Stimulated activated CD4-positive, alpha-beta T cell treated with anti-CD3 and anti-CD28 coated beads, Interleukin-15, amount 100 ng/mL, for 1 hour (primary cell): ENCODE results near the gene SPI1.
"Not testable (repeated sequence)": the region's sequence is repeated elsewhere in the genome, so short reads cannot be mapped to it uniquely, and the experiment has no call there.

Source experiments
- DNase-seq, 2 donors: peaks; one replicate each; pipeline ENCODE4 v3.0.0-alpha.2; 2020; ENCODE audit warnings: low read depth in 1 of 2, low spot score in 1 of 2

SPI1 gene

DNA sequence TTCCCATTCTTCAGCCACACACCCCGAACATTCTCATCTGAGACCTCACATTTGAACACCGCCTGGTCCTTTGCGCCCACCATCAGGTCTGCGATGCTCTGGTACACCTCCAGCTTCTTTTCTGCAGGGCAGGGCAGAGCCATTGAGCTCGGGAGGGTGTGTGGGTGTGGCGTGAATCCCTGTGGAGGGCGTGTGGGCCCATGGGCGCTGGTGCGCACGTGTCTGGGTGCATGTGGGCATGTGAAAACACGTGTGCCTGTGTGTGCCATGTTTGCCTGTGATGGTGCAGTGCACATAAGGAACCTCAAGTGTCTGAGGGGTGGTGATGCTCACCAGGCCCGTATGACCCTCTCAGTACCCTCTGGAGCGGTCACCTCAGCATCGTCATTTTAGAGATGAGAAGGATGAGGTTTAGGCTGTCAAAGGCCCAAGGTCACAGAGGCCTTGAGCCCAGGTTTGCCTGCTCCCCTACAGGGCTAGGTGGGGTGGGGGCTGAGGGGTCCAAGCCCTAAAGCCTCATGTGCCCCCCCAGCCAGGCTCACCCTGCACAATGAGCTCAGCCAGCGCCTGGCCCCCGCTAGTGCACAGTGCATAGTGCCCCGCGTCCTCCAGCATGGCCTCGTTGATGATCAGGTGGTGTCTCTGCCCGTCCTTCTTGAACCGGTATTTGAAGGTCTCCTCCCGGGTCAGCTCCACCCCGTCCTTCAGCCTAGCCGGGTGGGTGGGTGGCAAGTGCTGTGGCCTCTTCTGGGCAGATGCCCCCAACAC, 36.1 kb downstream of the SPI1 start:
- DNase-seq: no peak

DNA sequence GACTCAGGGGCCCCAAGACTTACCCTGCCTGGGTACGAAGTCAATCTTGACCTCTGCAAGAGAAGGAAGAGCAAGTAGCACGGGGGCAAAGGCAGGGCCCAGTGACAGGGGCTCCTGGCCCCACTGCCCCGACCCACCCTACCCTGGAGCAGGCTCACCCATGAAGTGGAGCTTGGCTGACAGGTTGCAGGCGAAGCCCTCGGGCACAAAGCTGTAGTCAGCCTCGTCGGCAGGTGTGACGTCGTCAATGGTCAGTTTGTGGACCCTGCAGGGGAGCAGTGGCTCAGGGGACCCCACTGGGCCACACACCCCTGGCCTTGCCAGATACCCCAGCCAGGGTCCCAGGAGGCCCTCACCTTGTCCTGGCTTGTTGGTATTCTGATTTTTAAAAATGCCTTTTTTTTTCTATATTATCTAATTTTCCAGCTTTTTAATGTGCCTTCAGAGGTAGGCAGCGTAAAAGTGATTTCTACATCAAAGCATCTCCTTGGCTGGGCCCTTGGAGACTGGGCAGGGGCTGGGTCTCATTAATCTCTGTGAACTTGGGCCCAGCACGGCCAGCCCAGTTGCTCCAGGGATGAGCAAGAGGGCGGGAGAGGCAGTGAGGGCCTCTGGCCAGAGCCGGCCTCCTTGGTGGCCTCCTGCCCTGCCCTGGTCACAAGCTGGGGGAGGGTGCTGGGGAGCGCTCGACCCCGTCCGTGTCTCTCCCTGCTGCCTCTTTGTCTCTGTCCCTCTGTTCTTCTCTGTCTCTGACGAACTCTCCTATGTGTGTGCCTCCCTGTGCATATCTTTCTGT, 37.2 kb downstream of the SPI1 start:
- DNase-seq: no peak

- no peak for DNase-seq
Observed at GRCh38 chr11:47340010-47340409, 38.3 kb downstream of the SPI1 start.

DNA sequence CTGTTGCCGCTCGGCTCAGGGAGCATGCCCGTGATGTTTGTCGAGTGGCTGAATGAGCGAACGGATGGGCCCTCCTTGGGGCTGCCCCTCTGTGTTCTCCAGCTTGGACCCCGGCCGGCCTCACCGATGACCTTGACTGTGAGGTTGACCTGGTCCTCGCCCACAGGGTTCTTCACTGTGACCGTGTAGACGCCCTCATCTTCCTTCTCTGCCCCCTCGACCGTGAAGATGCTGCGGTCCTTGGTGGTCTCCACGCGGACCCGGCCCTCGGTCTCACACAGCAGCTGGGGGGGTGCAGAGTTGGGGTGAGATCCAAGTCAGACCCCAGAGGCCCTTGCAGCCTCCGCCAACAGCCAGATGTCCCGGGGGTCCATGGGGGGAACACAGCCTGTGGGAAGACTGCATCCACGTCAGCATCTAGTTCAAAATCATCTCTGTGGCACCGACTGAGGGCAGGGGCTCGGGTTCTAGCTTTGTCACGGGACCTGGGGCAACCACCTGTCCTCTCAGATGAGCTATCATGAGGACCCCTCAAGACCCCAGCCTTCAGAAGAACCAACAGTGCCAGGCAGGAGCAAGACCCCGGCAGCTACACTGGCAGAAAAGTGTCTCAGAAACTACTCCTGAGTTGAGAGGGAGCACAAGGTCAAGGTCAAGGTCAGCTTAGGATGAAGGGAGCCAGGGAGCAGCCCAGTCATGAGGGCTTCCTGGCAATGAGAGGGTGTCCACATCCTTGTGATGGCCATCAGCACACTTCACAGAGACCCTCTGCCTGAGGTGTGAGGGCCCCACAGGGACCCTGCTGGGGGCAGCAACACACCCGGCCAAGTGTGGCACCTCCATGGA, 39.7 kb downstream of the SPI1 start:
- DNase-seq: no peak

GRCh38 chr11:47337229-47337924, 41.0 kb downstream of the SPI1 start:
- DNase-seq: no peak

DNA sequence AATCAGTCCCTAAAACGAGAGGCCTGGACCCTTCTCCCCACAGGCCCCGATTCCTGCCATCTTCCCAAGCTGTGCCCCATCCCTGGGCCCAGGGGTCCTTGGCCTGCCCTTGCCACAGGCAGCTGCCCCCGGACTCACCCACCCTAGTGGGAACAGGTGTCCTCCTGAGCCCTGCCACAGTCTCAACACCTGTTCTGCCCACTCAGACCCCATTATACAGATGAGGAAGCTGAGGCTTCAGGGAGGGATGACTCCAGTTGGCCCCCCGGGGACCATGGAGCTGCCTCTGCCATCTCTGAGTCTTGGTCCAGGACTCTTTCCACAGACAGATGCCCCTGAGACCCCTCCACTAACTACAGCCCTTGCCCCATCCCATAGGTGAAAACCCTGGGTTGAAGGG, 41.8 kb downstream of the SPI1 start:
- DNase-seq: no peak

- no peak for DNase-seq
Observed at GRCh38 chr11:47335733-47336132, 42.6 kb downstream of the SPI1 start.

DNA sequence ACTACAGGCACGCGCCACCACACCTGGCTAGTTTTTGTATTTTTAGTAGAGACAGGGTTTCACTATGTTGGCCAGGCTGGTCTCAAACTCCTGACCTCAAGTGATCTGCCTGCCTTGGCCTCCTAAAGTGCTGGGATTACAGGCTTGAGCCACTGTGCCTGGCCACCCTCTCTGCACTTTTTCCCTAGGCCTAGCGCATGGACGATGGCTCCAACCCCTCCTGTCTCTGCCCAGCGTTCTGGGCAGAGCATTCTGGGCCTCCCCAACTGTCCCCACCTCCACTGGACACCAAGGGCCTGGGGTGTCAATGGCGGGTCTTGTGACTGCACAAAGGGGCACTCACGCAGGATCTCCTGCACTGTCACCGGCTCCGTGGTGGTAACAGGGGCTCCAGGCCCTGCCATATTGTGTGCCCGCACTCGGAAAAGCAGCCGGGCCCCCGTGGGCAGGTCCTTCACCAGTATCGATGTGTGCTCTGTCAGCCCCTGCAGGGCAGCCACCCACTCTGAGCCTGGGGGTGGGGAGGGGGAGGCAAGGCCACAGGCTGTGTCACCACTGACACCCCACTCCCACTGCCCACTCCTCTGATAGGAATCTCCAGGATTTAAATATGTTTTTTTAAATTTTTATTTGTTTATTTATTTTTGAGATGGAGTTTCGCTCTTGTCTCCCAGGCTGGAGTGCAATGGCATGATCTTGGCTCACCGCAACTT, 43.5 kb downstream of the SPI1 start:
- not testable (repeated sequence) for DNase-seq

DNA sequence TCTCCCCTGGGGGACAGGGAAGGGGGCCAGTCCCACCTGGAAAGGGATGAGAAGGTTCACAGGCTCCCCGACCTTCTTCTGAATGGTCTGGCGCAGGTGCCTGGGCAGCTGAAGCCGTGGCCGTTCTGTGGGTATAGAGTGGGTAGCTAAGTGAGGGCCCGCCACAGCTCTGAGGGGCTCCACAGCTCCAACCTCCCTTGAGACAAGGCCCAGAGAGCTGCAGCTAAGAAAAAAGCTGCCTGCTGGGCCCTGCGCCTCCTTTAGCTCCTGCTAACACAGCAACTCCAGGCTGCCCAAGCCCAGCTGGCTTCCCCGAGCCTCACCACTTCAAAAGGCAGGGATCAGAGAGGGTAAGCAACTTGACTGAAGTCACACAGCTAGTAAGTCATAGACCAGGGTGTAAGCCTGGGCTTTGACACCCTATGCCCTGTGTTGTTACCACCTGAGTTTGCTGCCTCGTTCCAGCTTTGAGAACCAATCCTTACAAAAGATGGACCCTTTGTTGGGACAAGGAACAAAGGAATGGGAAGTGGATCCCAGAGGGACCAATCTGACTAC, 44.4 kb downstream of the SPI1 start:
- DNase-seq: no peak

DNA sequence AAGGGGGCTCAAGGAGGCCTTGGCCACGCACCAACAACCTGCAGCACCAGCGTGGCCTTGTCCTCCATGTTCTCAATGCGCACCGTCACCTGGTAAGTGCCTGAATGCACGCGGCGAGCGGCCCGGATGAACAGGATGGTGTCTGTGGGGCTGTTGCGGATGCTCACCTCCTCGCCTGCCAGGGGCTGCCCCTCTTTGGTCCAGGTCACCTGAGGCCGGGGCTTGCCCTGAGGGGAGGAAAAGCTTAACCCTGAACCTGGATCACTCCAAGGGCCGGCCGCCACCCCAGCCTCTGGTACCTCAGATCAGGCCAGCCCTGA, 44.9 kb downstream of the SPI1 start:
- no peak for DNase-seq

- DNase-seq: no peak
Observed at GRCh38 chr11:47332791-47333525, 45.4 kb downstream of the SPI1 start.

- no peak for DNase-seq
Observed at GRCh38 chr11:47332303-47332711, 46.0 kb downstream of the SPI1 start.

DNA sequence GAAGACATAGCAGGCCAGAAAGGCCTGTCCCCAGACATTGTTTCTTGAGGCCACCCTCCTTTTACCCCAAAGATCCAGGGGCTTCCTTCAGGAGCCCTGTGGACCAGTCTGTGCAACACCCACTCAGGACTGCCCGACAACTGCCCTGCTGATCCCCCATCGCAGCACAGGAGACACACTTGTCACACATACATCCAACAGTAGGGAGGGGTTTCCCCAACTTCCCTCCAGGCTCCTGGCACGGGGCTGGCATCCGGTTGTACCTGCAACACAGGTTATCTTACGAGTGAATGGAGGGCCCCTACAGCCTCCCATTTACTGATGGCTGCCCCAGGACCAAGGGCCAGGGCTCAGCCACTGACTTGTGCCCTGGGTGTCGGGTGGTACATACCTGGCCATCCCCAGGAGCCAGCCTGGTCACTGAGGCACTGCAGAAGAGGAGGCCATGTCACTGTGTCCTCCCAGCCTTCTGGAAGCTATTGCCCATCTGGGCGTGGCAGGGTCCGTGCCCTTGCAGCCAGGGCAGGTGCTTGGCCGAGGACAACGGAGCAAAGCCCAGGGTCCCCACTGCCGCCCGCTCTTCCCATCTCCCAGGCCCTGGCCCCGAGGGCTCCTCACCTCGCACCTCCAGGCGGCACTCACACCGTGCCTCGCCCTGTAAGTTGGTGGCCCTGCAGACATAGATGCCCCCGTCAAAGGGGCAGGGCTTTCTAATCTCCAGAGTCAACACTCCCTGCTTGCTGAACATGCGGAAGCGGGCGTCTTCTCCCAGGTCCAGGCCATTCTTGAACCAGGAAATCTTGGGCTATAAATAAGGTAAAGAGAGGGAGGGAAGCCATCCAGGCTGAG, 46.7 kb downstream of the SPI1 start:
- DNase-seq: no peak

DNA sequence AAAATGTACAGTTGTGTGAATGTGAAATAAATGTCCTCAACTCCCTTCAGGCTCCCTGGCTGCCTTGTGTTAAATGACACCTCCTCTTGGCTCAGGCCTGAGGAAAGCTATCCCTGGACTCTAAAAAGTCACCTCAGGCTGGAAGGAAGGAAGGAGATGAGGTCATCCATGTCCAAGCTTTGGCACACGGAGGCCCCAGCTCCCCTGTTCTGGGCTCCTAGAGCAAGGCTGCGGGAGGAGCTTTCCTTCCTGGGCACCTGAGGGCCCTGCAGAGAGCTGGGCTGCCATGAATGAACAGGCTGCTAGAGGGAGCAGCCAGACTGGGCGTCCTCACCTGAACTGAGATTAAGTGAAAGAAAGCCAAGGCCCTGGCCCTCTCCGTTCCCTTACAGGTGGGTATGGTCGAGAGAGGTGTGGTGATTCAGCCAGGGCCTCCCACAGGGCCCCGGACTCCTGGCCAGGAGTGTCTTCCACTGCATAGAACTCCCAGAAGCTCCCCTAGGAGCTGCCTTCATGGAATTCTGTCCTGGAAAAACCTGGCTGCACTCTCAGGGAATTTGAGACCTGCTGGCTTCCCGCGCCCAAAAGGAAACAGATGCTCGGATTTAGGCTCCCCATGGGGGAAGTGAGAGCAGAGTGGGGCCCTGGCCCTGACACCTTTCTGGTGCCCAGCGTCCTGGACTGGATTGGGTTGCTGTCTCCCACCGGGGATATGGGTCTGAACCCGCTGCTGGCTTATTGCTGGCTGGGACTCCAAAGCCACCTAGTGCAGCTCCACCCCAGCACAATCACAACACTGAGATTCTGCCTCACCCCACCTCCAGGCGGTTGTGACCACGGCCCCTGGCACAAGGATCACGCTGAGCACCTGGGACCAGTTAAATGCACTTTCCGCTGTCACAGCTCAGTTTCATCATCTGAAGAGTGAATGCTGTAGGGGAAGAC, 48.1 kb downstream of the SPI1 start:
- DNase-seq: no peak

DNA sequence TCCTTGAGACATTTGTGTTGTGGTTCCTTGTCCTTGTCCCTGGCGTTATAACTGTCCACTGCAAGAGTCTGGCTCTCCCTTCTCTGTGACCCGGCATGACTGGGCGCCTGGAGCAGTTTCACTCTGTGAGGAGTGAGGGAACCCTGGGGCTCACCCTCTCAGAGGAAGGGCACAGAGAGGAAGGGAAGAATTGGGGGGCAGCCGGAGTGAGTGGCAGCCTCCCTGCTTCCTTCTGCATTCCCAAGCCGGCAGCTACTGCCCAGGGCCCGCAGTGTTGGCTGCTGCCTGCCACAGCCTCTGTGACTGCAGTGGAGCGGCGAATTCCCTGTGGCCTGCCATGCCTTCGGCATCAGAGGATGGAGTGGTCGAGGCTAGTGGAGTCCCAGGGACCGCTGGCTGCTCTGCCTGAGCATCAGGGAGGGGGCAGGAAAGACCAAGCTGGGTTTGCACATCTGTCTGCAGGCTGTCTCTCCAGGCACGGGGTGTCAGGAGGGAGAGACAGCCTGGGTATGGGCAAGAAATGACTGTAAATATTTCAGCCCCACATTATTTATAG, 48.8 kb downstream of the SPI1 start:
- no peak for DNase-seq

GRCh38 chr11:47328449-47329390, 49.6 kb downstream of the SPI1 start:
- DNase-seq: no peak
